ENCODE results near the gene EXOSC6. TPM values are rescaled to one million over a fixed set of nuclear protein-coding genes. Genes with fewer than 3 reads are reported as not detected.
"Not testable (repeated sequence)": the region's sequence is repeated elsewhere in the genome, so short reads cannot be mapped to it uniquely, and the experiment has no call there.

EXOSC6 gene
- total and polyA plus RNA-seq, 2 of the 4 experiments (the other 2 are of a cell fraction) = 5.8 to 7.0 TPM

DNA sequence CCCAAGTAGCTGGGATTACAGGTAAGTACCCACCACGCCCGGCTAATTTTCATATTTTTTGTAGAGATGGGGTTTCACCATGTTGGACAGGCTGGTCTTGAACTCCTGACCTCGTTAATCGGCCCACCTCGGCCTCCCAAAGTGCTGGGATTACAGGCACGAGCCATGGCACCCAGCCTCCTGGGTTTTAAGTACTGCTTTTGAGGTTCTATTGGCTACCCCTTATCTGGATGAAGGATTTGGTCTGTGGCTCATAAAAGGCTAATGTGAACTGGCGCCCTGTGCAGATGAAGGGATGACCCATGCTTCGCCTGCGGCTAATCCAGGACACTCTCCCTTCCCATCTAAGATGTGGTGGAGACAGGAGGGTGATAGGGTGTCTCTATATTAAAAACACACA lies 52.6 kb downstream of the EXOSC6 start:
- H2AK9ac ChIP-seq (replicated peaks; ENCODE audit: low read depth, low read length, poor library complexity); intact Hi-C loops (cut with micrococcal nuclease); H3K56ac ChIP-seq (ENCODE audit: extremely low read depth, insufficient read depth, low read length); H2BK20ac ChIP-seq (ENCODE audit: low read depth, low read length); ATAC-seq (ENCODE audit: low read depth); DNase-seq; H3K79me1 ChIP-seq (ENCODE audit: low read depth in 1 of 2, low read length in 2 of 2); H4K8ac ChIP-seq (ENCODE audit: low read depth in 2 of 2, low read length in 2 of 2); H4K91ac ChIP-seq (ENCODE audit: insufficient read depth, low read depth, low read length); H3K27me3 ChIP-seq (ENCODE audit: control insufficient read depth, insufficient read depth, low read length); in situ Hi-C loops (cut with MboI; ENCODE audit: low sequenced_read_pairs); H4K5ac ChIP-seq (ENCODE audit: low read depth, low read length); H3K4me3 ChIP-seq (ENCODE audit: insufficient read depth, low read depth, low read length); H3K4me2 ChIP-seq (ENCODE audit: low read depth, low read length); H3K18ac ChIP-seq (ENCODE audit: low read depth, low read length); H4K20me1 ChIP-seq (ENCODE audit: insufficient read depth, low read length); H2BK120ac ChIP-seq (ENCODE audit: low read depth, low read length); H3K23ac ChIP-seq (ENCODE audit: low read depth, low read length); dilution Hi-C loops (cut with HindIII; ENCODE audit: low sequenced_read_pairs, unreplicated experiment); H3K9me1 ChIP-seq (ENCODE audit: insufficient read depth, low read length); H2AK5ac ChIP-seq (ENCODE audit: low read depth, low read length); H2BK5ac ChIP-seq (ENCODE audit: low read depth, low read length, poor library complexity, severe bottlenecking); H3K9me3 ChIP-seq (ENCODE audit: control insufficient read depth, insufficient read depth, low read length); H3K14ac ChIP-seq (replicated peaks; ENCODE audit: low read depth, low read length); POLR2A ChIA-PET (ENCODE audit: unreplicated experiment); H3K36me3 ChIP-seq (ENCODE audit: control insufficient read depth, insufficient read depth, low read length); H3K27ac ChIP-seq (ENCODE audit: insufficient read depth, low read length); CTCF ChIA-PET; H3K9ac ChIP-seq (ENCODE audit: low read depth, low read length); H3K4me1 ChIP-seq (ENCODE audit: control insufficient read depth, insufficient read depth, low read length); H3K4ac ChIP-seq (ENCODE audit: low read depth, low read length); BruUV-seq (replicated peaks); H2BK15ac ChIP-seq (ENCODE audit: low read depth, low read length); H2AFZ ChIP-seq (replicated peaks; ENCODE audit: low read length, poor library complexity): not testable (repeated sequence)
- no CpG with 5 or more reads among the region's 9 CpGs for WGBS, 2 experiments (ENCODE audit: extremely low coverage in 2 of 2, insufficient read length in 1 of 2)

DNA sequence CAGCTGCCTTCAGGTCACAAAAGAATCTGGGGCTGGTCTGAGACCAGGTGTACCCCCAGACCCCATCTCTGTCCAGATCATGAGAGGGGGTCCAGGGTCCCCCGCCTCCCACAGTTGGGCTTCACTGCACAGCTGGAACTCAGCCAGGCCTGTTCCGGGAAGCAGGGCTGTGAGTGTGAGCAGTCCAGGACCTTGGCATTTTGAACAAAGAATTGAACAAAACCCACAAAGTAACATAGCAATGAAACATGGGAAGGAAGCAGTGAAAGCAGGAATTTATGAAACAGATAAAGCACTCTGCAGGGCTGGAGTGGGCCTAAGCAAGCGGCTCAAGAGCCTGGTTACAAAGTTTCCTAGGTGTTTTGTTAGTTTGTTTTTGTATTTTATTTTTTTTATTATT lies 53.1 kb downstream of the EXOSC6 start:
- H3K36me3 ChIP-seq (ENCODE audit: control insufficient read depth, insufficient read depth, low read length); H3K56ac ChIP-seq (ENCODE audit: extremely low read depth, insufficient read depth, low read length); H2BK15ac ChIP-seq (ENCODE audit: low read depth, low read length); H2BK20ac ChIP-seq (ENCODE audit: low read depth, low read length); in situ Hi-C loops (cut with MboI; ENCODE audit: low sequenced_read_pairs); H2AK9ac ChIP-seq (replicated peaks; ENCODE audit: low read depth, low read length, poor library complexity); ATAC-seq (ENCODE audit: low read depth); H4K5ac ChIP-seq (ENCODE audit: low read depth, low read length); H3K9me3 ChIP-seq (ENCODE audit: control insufficient read depth, insufficient read depth, low read length); H3K9ac ChIP-seq (ENCODE audit: low read depth, low read length); H3K14ac ChIP-seq (replicated peaks; ENCODE audit: low read depth, low read length); H3K4me3 ChIP-seq (ENCODE audit: insufficient read depth, low read depth, low read length); H2BK5ac ChIP-seq (ENCODE audit: low read depth, low read length, poor library complexity, severe bottlenecking); H4K91ac ChIP-seq (ENCODE audit: insufficient read depth, low read depth, low read length); H2AK5ac ChIP-seq (ENCODE audit: low read depth, low read length); H4K8ac ChIP-seq (ENCODE audit: low read depth in 2 of 2, low read length in 2 of 2); H3K23ac ChIP-seq (ENCODE audit: low read depth, low read length); H3K27ac ChIP-seq (ENCODE audit: insufficient read depth, low read length); BruUV-seq (replicated peaks); H3K4ac ChIP-seq (ENCODE audit: low read depth, low read length); H4K20me1 ChIP-seq (ENCODE audit: insufficient read depth, low read length); H3K4me1 ChIP-seq (ENCODE audit: control insufficient read depth, insufficient read depth, low read length); dilution Hi-C loops (cut with HindIII; ENCODE audit: low sequenced_read_pairs, unreplicated experiment); H3K18ac ChIP-seq (ENCODE audit: low read depth, low read length); CTCF ChIA-PET; H2BK120ac ChIP-seq (ENCODE audit: low read depth, low read length); H2AFZ ChIP-seq (replicated peaks; ENCODE audit: low read length, poor library complexity); H3K27me3 ChIP-seq (ENCODE audit: control insufficient read depth, insufficient read depth, low read length); H3K79me1 ChIP-seq (ENCODE audit: low read depth in 1 of 2, low read length in 2 of 2); H3K9me1 ChIP-seq (ENCODE audit: insufficient read depth, low read length); POLR2A ChIA-PET (ENCODE audit: unreplicated experiment); intact Hi-C loops (cut with micrococcal nuclease); H3K4me2 ChIP-seq (ENCODE audit: low read depth, low read length): not testable (repeated sequence)
- WGBS, 2 experiments (ENCODE audit: extremely low coverage in 2 of 2, insufficient read length in 1 of 2) = no CpG with 5 or more reads among the region's 3 CpGs
- peak; percentile 0 for DNase-seq

Measured in IMR-90 (cell line).